K562 (cell line): ENCODE measurements around the gene HEPACAM. TPM values are rescaled to one million over a fixed set of nuclear protein-coding genes. Genes with fewer than 3 reads are reported as not detected.

Experiments
- ELF4 ChIP-seq: fragments of 450-650 bp; formaldehyde crosslinking; IDR thresholded peaks from 2 replicates; pipeline ENCODE4 v1.4.0; 2022; ENCODE audit warnings: missing genetic modification characterization
- ETV5 ChIP-seq: sonication (generic); formaldehyde crosslinking; IDR thresholded peaks from 2 replicates; pipeline ENCODE4 v1.4.0; 2020; ENCODE audit warnings: low read depth, mild to moderate bottlenecking, missing genetic modification reagents
- GTF2A2 ChIP-seq: IDR thresholded peaks from 2 replicates; pipeline ENCODE4 v1.6.1; 2016; ENCODE audit warnings: mild to moderate bottlenecking, missing genetic modification characterization, missing compliant biosample characterization
- HNRNPH1 ChIP-seq: fragments of 200-400 bp; formaldehyde crosslinking; optimal IDR thresholded peaks from 2 replicates; pipeline ENCODE3; 2017; ENCODE audit warnings: low read depth, mild to moderate bottlenecking, low read length, moderate library complexity
- KDM1A ChIP-seq, 2 experiments: fragments of 450-650 bp; IDR thresholded peaks; 2 replicates each; pipeline ENCODE4 v1.6.1; 2016; ENCODE audit warnings: mild to moderate bottlenecking in 2 of 2
- NR1H2 ChIP-seq: sonication (generic); formaldehyde crosslinking; IDR thresholded peaks from 2 replicates; pipeline ENCODE4 v1.4.0; 2020; ENCODE audit warnings: mild to moderate bottlenecking, missing genetic modification reagents
- NR4A1 ChIP-seq, 2 experiments: fragments of 250-450 bp in 1 of 2; fragments of 450-650 bp in 1 of 2; sonication (Bioruptor Pico) in 1 of 2; IDR thresholded peaks; 2 replicates each; pipeline versions ENCODE4 v1.4.0 to v1.6.1; 2016 to 2020; ENCODE audit warnings: mild to moderate bottlenecking in 2 of 2, missing compliant biosample characterization in 1 of 2, missing genetic modification characterization in 1 of 2, moderate library complexity in 1 of 2
- RBFOX2 ChIP-seq: fragments of 200-400 bp; formaldehyde crosslinking; IDR thresholded peaks from 2 replicates; pipeline ENCODE4 v1.6.1; 2017; ENCODE audit warnings: low read depth, mild to moderate bottlenecking, low read length, moderate library complexity
- STAG1 ChIP-seq: sonication (generic); formaldehyde crosslinking; IDR thresholded peaks from 2 replicates; pipeline ENCODE4 v1.5.0; 2020; ENCODE audit warnings: missing genetic modification reagents, borderline replicate concordance
- U2AF2 ChIP-seq: fragments of 200-400 bp; formaldehyde crosslinking; optimal IDR thresholded peaks from 2 replicates; pipeline ENCODE3; 2017; ENCODE audit warnings: low read depth, mild to moderate bottlenecking, low read length
- ZNF212 ChIP-seq: fragments of 450-650 bp; formaldehyde crosslinking; IDR thresholded peaks from 2 replicates; pipeline ENCODE4 v1.4.0; 2020; ENCODE audit warnings: mild to moderate bottlenecking
- ZNF431 ChIP-seq: sonication (generic); formaldehyde crosslinking; IDR thresholded peaks from 2 replicates; pipeline ENCODE4 v1.8.0; 2022; ENCODE audit warnings: mild to moderate bottlenecking, missing genetic modification reagents
- ZNF668 ChIP-seq: fragments of 250-450 bp; sonication (Bioruptor Pico); IDR thresholded peaks from 2 replicates; pipeline ENCODE4 v1.8.0; 2022; ENCODE audit warnings: mild to moderate bottlenecking, inconsistent platforms
- polyA plus RNA-seq, 8 experiments: library from polyadenylated mRNA; depleted of rRNA in 4 of 8; stranded (reverse) in 5 of 8; unstranded in 3 of 8; fragments of >200 nt; fragmentation: Nextera tagmentation in 2 of 8; fragmentation: Illumina TruSeq in 1 of 8; extraction: Ambion mirVana in 2 of 8; extraction: Trizol in 1 of 8; gene quantifications; 2 replicates each; pipeline versions ENCODE4 v1.2.1 to v1.2.3, GENCODE V29; 2011 to 2014; ENCODE audit warnings: inconsistent platforms in 1 of 8, missing spikeins in 1 of 8
- total RNA-seq, 7 experiments: library from RNA; depleted of rRNA in 6 of 7; stranded (reverse); fragments of >200 nt in 6 of 7; fragmentation: Illumina TruSeq in 2 of 7; extraction: Trizol in 2 of 7; gene quantifications; 2 replicates each; pipeline versions ENCODE4 v1.2.1 to v1.2.3, GENCODE V29; 2011 to 2021; ENCODE audit warnings: low replicate concordance in 1 of 7
- TF ChIP-seq, protein P1 (sequence below), 2 experiments: fragments of 450-650 bp; IDR thresholded peaks; 2 replicates each; pipeline ENCODE4 v1.6.1; 2016; ENCODE audit warnings: mild to moderate bottlenecking in 2 of 2, borderline replicate concordance in 1 of 2, low read depth in 1 of 2, moderate library complexity in 1 of 2
- TF ChIP-seq, protein P2 (sequence below), 2 experiments: fragments of 450-650 bp; IDR thresholded peaks; 2 replicates each; pipeline ENCODE4 v1.6.1; 2018; ENCODE audit warnings: mild to moderate bottlenecking in 2 of 2, low read depth in 1 of 2; ENCODE audit not compliant: partially characterized antibody in 2 of 2

HEPACAM gene
- total and polyA plus RNA-seq, 9 of the 15 experiments (the other 6 are each of a cell fraction or from before 2014, with no cell fraction given): not detected

DNA sequence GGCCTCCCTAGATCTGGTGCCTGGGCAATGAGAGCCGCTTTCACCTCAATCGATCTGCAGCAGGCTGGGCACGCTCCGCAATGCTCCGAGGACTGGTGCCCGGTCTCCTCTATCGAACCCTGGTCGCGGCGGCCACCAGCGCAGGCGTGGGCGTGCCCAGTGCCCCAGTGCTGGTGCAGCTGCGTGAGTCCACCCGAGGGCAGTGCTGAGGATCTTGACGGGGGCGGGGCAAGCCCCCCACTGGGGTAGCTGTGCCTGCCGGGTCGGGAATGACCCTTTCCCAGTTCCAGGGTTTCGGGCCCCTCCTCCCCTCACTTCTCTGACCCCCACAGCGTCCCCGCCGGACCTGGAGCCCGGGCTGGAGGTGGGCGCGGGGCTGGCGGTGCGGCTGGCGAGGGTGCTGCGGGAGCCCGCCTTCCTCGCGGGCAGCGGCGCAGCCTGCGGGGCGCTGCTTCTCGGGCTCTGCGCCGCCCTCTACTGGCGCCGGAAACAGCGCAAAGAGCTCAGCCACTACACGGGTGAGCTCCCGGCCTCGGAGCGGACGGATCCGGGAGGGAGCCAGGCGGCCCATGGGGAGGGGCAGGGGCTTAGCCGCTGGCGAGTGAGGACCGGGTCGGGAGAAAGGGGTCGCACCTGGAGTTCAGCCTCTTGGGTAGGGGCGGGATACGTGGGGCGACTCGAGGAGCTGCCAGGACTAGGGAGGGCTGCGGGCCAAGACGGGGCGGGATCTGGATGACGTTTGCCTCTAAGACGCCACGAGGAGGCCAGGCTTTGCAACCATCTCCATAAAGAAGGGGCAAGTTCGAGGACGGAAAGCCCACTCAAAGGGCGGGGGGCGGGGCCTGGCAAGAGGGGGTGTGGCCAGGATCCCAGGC is 59.7 kb downstream of the HEPACAM start (continued):
- TF ChIP-seq, protein P1, sequence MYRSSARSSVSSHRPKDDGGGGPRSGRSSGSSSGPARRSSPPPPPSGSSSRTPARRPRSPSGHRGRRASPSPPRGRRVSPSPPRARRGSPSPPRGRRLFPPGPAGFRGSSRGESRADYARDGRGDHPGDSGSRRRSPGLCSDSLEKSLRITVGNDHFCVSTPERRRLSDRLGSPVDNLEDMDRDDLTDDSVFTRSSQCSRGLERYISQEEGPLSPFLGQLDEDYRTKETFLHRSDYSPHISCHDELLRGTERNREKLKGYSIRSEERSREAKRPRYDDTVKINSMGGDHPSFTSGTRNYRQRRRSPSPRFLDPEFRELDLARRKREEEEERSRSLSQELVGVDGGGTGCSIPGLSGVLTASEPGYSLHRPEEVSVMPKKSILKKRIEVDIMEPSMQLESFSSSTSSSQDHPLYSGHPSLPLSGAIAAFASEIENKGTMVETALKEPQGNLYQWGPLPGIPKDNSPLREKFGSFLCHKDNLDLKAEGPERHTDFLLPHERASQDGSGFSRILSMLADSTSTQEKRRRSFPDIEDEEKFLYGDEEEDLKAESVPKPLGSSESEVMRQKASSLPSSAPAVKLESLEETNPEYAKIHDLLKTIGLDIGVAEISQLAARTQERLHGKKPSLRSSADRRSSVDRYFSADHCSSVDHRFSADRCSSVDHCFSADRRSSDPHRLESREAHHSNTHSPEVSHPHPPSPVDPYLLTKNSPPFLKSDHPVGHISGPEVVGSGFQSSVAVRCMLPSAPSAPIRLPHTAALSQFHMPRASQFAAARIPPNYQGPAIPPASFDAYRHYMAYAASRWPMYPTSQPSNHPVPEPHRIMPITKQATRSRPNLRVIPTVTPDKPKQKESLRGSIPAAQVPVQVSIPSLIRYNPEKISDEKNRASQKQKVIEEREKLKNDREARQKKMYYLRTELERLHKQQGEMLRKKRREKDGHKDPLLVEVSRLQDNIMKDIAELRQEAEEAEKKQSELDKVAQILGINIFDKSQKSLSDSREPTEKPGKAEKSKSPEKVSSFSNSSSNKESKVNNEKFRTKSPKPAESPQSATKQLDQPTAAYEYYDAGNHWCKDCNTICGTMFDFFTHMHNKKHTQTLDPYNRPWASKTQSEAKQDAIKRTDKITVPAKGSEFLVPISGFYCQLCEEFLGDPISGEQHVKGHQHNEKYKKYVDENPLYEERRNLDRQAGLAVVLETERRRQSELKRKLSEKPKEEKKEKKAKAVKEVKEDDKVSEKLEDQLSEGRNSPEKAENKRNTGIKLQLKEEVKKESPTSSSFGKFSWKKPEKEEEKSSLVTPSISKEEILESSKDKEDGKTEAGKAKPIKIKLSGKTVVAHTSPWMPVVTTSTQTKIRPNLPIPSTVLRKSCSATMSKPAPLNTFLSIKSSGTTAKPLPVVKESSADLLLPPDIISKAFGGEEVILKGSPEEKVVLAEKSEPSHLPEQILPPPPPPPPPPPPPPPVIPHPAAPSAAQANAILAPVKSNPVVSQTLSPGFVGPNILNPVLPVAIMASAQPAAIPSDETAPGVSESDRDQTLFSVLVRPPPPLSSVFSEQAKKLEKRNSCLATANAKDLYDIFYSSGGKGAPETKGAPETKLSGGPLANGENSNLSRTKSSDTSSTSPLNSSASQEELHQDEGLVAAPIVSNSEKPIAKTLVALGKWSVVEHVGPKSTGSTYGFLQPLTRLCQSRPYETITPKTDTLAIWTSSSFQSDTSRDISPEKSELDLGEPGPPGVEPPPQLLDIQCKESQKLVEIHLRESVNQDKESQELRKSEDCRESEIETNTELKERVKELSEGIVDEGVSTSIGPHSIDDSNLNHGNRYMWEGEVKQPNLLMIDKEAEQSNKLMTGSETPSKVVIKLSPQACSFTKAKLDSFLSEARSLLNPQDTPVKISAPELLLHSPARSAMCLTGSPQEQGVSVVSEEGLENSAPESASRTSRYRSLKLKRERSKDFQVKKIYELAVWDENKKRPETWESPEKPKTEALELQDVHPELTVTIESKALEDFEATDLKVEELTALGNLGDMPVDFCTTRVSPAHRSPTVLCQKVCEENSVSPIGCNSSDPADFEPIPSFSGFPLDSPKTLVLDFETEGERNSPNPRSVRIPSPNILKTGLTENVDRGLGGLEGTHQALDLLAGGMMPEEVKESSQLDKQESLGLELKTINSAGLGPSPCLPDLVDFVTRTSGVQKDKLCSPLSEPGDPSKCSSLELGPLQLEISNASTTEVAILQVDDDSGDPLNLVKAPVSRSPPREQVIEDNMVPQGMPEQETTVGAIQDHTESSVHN (IDR thresholded peaks at IDR 0.05; ENCODE audit: borderline replicate concordance in 1 of 2, low read depth in 1 of 2): no peak
- no peak for TF ChIP-seq ELF4 (CRISPR knock-in tag)
- TF ChIP-seq ZNF668 (CRISPR knock-in tag): no peak
- TF ChIP-seq STAG1: no peak
- no peak for TF ChIP-seq GTF2A2 (tag)
- no peak for TF ChIP-seq ZNF212 (CRISPR knock-in tag)
- TF ChIP-seq NR1H2: no peak
- TF ChIP-seq HNRNPH1: no peak
- TF ChIP-seq RBFOX2: peak; percentile 87
- peak; percentile 96 for TF ChIP-seq ETV5
- TF ChIP-seq, protein P2, sequence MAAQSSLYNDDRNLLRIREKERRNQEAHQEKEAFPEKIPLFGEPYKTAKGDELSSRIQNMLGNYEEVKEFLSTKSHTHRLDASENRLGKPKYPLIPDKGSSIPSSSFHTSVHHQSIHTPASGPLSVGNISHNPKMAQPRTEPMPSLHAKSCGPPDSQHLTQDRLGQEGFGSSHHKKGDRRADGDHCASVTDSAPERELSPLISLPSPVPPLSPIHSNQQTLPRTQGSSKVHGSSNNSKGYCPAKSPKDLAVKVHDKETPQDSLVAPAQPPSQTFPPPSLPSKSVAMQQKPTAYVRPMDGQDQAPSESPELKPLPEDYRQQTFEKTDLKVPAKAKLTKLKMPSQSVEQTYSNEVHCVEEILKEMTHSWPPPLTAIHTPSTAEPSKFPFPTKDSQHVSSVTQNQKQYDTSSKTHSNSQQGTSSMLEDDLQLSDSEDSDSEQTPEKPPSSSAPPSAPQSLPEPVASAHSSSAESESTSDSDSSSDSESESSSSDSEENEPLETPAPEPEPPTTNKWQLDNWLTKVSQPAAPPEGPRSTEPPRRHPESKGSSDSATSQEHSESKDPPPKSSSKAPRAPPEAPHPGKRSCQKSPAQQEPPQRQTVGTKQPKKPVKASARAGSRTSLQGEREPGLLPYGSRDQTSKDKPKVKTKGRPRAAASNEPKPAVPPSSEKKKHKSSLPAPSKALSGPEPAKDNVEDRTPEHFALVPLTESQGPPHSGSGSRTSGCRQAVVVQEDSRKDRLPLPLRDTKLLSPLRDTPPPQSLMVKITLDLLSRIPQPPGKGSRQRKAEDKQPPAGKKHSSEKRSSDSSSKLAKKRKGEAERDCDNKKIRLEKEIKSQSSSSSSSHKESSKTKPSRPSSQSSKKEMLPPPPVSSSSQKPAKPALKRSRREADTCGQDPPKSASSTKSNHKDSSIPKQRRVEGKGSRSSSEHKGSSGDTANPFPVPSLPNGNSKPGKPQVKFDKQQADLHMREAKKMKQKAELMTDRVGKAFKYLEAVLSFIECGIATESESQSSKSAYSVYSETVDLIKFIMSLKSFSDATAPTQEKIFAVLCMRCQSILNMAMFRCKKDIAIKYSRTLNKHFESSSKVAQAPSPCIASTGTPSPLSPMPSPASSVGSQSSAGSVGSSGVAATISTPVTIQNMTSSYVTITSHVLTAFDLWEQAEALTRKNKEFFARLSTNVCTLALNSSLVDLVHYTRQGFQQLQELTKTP (IDR thresholded peaks at IDR 0.05; ENCODE audit: low read depth in 1 of 2, partially characterized antibody in 2 of 2): peak in 1 of 2 experiments; percentile 40
- TF ChIP-seq KDM1A (IDR thresholded peaks at IDR 0.05): no peak
- no peak for TF ChIP-seq NR4A1 (CRISPR knock-in tag; IDR thresholded peaks at IDR 0.05)
- TF ChIP-seq NR4A1 (tag; IDR thresholded peaks at IDR 0.05): no peak
- TF ChIP-seq U2AF2: no peak
- no peak for TF ChIP-seq ZNF431 (CRISPR knock-in tag)
